ENCODE results near the gene SDF2.

DNA sequence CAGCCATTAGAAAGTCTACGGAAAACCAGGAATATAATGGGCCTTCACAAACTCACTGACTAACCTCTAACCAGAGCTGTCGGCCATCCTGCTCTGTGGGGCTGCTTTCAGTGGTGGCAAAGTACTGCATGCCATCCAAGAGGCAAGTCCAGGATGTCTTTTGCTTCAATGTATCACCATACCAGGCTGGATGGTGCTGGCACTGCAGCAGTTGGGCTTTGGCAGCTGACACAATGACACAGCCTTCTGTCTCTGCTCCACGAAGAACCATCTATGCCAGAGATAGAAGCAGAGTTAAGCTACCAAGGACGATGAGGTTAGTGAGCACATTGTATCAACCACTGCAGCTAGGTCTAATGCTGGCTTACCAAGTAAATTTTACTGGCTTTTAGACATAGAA lies 38.0 kb downstream of the SDF2 start:
- TF ChIP-seq ZFP3 (CRISPR knock-in tag; IDR thresholded peaks at IDR 0.05) (no peak), ARNTL (CRISPR knock-in tag; IDR thresholded peaks at IDR 0.05; ENCODE audit: borderline replicate concordance, low read depth) (no peak), ZNF70 (CRISPR knock-in tag; IDR thresholded peaks at IDR 0.05) (no peak), ZNF8 (CRISPR knock-in tag; IDR thresholded peaks at IDR 0.05) (no peak)
- TF ChIP-seq, protein P1, sequence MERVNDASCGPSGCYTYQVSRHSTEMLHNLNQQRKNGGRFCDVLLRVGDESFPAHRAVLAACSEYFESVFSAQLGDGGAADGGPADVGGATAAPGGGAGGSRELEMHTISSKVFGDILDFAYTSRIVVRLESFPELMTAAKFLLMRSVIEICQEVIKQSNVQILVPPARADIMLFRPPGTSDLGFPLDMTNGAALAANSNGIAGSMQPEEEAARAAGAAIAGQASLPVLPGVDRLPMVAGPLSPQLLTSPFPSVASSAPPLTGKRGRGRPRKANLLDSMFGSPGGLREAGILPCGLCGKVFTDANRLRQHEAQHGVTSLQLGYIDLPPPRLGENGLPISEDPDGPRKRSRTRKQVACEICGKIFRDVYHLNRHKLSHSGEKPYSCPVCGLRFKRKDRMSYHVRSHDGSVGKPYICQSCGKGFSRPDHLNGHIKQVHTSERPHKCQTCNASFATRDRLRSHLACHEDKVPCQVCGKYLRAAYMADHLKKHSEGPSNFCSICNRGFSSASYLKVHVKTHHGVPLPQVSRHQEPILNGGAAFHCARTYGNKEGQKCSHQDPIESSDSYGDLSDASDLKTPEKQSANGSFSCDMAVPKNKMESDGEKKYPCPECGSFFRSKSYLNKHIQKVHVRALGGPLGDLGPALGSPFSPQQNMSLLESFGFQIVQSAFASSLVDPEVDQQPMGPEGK (CRISPR knock-in tag; IDR thresholded peaks at IDR 0.05; ENCODE audit: borderline replicate concordance), result no peak
